Measurements from ENCODE around the gene MRPL50. TPM values are rescaled to one million over a fixed set of nuclear protein-coding genes. Genes with fewer than 3 reads are reported as not detected.

Gene MRPL50
- 16.5 TPM for total RNA-seq
- long read RNA-seq, transcript MRPL50-201 (2 exons, 3,332 nt) = major isoform, 49 of 50 reads
- long read RNA-seq, partial matches to known transcripts = 0 of 50 reads
- long read RNA-seq, other reads (novel, unspliced or antisense) = 1 of 50 reads

DNA sequence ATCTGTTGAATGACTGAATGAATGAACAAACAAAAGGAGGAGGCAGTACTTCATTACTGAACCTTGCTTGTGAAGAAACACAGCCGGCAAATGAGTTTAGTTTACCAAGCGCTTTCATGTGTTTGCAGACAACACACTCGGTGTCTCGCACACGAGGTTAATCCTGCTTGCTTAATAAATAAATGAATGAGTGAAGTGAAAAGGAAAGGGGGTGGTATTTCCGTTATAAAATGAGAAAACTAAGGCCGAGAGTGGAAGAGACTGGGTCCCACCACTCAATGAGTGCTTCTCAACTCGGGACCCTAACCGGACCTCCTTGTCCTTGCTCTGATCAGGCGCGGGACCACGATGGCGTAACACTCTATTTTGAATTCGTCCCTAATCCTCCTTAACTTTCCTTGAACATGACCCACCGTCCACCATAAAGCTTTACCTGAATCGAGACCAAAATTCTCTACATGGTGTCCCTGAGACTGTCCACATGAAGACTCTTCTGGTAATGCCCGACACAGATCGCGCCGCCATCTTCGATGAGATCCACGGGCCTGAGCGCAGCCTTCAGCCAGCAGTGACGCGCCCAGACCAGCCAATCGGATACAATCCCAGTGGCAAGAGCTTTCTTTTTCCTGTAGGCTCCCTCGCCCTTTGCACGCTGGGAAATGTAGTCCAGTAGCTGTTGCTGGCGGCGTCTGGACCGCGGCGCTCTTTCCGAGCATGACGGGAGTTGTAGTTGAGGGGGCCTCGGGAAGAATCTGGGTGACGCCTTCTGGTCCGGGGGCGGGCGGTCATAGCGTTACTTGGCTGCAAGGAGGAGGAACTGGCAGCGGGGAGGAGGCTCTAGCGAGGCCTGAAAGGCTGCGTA lies at the start of gene MRPL50, which contains the start of gene ZNF189:
TSS of gene MRPL50 (minus strand) at position 551 of the 862 bp plus-strand sequence. CDS start at position 525, 26 bp downstream.
TSS of gene ZNF189 (plus strand) at position 784 of the 862 bp plus-strand sequence. CDS start 306 bp downstream, outside the sequence.
- DNase-seq (peak; percentile 98), ATAC-seq (ENCODE audit: poor library complexity) (peak; percentile 98)
- intact Hi-C loops (cut with DNase I) = loop anchor here (5.0 kb wide), 2 partner anchors 39 to 134 kb away; partner anchors contain the start of genes ALDOB and RNF20

DNA sequence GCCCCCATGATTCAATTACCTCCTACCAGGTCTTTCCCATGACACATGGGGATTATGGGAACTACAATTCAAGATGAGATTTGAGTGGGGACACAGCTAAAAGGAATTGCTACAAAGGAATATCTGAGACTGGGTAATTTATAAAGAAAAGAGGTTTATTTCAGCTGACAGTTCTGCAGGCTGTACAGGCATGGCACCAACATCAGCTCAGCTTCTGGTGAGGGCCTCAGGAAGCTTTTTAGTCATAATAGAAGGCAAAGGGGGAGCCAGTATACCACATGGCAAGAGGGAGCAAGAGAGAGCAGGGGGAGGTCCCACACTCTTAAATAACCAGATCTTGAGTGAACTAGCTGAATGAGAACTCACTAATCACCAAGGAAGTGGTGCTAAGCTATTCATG lies 48.3 kb upstream of the MRPL50 start:
- intact Hi-C loops (cut with DNase I) = no loop called here
- DNase-seq = no peak
- no peak for ATAC-seq (ENCODE audit: poor library complexity)

DNA sequence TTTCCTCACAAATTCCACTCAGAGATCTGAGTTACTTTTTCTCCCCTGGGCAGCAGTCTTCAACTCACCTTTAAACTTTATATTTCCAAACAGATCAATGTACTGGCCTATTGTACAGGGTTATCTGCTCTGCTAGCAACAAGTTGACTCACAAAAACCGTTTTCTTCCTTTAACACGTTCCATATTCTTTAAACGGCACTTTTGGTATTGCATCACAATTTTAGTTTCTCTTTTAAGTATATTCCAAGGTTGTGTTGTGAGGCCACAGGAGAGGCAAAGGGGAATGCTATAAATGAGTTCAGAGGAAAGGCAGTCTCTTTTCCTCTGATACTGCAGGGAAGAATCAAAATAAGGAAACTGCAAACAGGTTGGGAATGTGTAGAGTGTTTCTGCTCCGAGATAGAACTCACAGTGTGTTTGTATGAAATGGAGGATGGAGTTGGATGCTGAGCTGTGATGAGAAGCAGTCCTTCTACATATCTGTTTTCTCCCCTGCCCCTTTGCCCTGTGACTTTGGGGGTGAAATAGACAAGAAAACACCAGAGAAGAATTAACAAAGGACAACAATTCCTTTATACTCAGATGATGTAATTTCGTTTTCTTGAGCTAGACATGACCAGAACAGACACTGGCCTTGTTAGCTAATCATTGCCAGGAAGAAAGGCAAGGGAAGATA lies 47.1 kb upstream of the MRPL50 start:
- no peak for DNase-seq
- intact Hi-C loops (cut with DNase I) = no loop called here
- no peak for ATAC-seq (ENCODE audit: poor library complexity)

DNA sequence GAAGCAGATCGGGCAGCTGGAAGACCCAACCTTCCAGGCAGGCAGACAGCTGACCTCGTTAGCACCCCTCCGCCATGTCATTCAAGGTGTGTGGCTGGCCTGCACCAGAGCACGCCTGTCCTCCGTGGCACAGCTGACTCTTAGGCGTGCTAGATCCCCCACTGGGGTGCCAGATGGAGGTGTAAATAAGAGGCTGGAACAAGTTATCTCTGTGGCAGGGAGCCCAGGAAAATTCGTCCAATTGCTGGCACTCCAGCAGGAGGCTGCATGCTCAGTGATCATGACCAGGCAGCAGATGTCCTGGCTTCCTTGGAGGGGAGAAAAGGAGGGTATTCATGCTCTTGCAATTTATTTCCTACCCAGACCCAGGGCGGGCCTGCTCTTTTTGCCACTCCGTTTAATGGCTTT lies 45.0 kb upstream of the MRPL50 start:
- DNase-seq (peak; percentile 77), ATAC-seq (ENCODE audit: poor library complexity) (peak; percentile 96)
- intact Hi-C loops (cut with DNase I) = no loop called here

GRCh38 chr9:101442736-101443135 lies 44.3 kb upstream of the MRPL50 start:
- no peak for DNase-seq
- no peak for ATAC-seq (ENCODE audit: poor library complexity)
- intact Hi-C loops (cut with DNase I) = no loop called here

- ATAC-seq (ENCODE audit: poor library complexity) = peak; percentile 78
- peak; percentile 70 for DNase-seq
- intact Hi-C loops (cut with DNase I) = no loop called here
Observed at GRCh38 chr9:101442318-101442717, 43.9 kb upstream of the MRPL50 start.

- no peak for ATAC-seq (ENCODE audit: poor library complexity)
- intact Hi-C loops (cut with DNase I) = no loop called here
- DNase-seq = no peak
Observed at GRCh38 chr9:101440714-101441230, 42.4 kb upstream of the MRPL50 start.

GRCh38 chr9:101438523-101438922 lies 40.1 kb upstream of the MRPL50 start:
- DNase-seq (no peak), ATAC-seq (ENCODE audit: poor library complexity) (no peak)
- intact Hi-C loops (cut with DNase I) = loop anchor here (5.0 kb wide), 1 partner anchor 41 kb away; the partner anchor contains the start of genes MRPL50 and ZNF189

GRCh38 chr9:101437806-101438232 lies 39.4 kb upstream of the MRPL50 start:
- intact Hi-C loops (cut with DNase I) = loop anchor here (5.0 kb wide), 1 partner anchor 41 kb away; the partner anchor contains the start of genes MRPL50 and ZNF189
- DNase-seq (peak; percentile 68), ATAC-seq (ENCODE audit: poor library complexity) (peak; percentile 92)

DNA sequence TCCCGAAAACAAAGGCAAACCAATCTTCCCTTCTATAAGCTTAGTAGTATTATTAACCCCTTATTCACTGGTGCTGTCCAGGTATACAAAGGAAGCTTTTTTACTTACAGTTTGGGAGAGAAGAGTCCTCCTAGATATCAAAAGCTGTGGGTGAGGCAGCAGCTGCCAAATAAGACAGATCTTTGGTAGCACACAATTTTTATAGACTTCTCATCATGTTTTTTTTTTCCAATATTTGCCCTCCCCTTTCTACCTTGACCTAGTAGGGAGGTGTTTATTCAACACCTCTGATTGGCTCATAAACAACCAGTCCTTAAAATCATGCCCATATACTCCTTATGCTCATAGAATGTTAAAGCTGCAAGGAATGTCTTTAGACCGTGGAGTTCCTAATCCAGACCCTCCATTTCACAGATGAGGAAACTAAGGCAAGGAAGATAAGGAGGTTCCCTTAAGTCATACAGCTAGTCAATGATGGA lies 37.2 kb upstream of the MRPL50 start, which contains the start of gene ALDOB:
TSS of gene ALDOB (minus strand) at position 174 of the 479 bp plus-strand sequence. CDS start 4,887 bp downstream, outside the sequence.
- intact Hi-C loops (cut with DNase I) = loop anchor here (5.0 kb wide), 1 partner anchor 38 kb away; the partner anchor contains the start of genes MRPL50 and ZNF189
- DNase-seq (no peak), ATAC-seq (ENCODE audit: poor library complexity) (no peak)

- no peak for ATAC-seq (ENCODE audit: poor library complexity)
- no peak for DNase-seq
- intact Hi-C loops (cut with DNase I) = loop anchor here (5.0 kb wide), 1 partner anchor 38 kb away; the partner anchor contains the start of genes MRPL50 and ZNF189
Observed at GRCh38 chr9:101434998-101435397, 36.6 kb upstream of the MRPL50 start.

- ATAC-seq (ENCODE audit: poor library complexity) (no peak), DNase-seq (no peak)
- intact Hi-C loops (cut with DNase I) = no loop called here
Observed at GRCh38 chr9:101433229-101433628, 34.8 kb upstream of the MRPL50 start.

DNA sequence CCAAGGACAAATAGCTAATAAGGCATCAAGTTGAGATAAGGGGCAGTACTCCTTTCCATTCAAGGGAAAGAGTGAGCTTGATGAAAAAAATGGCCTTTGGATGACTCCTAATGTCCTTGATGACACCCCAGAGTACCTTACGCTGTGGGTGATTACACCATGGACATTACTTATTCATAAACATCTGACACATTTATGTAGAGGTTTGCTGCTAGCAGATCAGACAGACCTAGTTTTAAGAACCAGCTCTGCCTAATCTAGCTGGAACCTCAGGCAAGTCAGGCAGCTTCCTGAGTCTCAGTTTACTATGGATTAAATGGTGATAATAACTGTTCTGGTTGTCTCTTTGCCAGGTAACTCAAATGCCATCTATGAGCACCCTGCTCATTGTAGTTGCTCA lies 34.3 kb upstream of the MRPL50 start:
- intact Hi-C loops (cut with DNase I) = no loop called here
- ATAC-seq (ENCODE audit: poor library complexity) = no peak
- DNase-seq = no peak

- DNase-seq = no peak
- intact Hi-C loops (cut with DNase I) = no loop called here
- ATAC-seq (ENCODE audit: poor library complexity) = no peak
Observed at GRCh38 chr9:101432171-101432570, 33.8 kb upstream of the MRPL50 start.

GRCh38 chr9:101429736-101430135 lies 31.3 kb upstream of the MRPL50 start:
- intact Hi-C loops (cut with DNase I) = no loop called here
- no peak for DNase-seq
- no peak for ATAC-seq (ENCODE audit: poor library complexity)

- DNase-seq (no peak), ATAC-seq (ENCODE audit: poor library complexity) (no peak)
- intact Hi-C loops (cut with DNase I) = no loop called here
Observed at GRCh38 chr9:101428909-101429308, 30.5 kb upstream of the MRPL50 start.

DNA sequence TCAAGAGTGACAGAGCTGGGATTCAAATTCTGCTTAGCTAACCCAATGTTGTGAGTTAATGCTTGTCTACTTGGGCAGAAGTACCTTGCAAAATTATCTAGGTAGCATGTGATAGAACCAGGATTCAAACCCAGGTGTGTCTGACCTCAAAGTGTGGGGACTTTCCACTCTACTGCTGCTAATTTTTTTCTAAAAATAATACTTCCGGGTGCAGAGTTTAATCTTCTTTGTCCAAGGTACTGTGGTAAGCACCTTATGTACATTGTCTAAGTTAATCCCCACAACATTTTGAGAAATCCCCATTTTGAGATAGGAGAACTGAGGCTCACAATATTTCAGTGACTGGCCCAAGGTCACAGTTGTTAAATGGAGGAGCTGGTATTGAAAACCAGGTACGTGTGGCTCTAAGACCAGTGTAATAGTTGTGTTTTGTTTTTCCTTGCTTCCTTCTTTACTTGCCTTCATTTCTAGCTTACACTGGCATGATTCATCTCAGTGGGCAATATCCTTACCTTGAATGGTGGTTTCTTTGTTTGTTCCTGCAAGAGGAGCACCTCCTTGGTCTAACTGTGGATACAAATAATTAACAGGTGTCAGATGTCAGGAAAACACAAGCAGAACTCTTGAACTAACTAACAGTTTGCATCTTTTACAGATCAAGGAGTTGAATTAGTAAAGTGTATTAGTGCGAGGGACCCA lies 29.7 kb upstream of the MRPL50 start:
- DNase-seq (no peak), ATAC-seq (ENCODE audit: poor library complexity) (no peak)
- intact Hi-C loops (cut with DNase I) = no loop called here

GRCh38 chr9:101427358-101427757 lies 28.9 kb upstream of the MRPL50 start:
- DNase-seq (no peak), ATAC-seq (ENCODE audit: poor library complexity) (no peak)
- intact Hi-C loops (cut with DNase I) = no loop called here
